MM.1S (cell line): ENCODE results near the gene RTN4R.
"Not testable (repeated sequence)": the region's sequence is repeated elsewhere in the genome, so short reads cannot be mapped to it uniquely, and the experiment has no call there.

Experiments
- DNase-seq: peaks from one replicate; pipeline ENCODE4 v3.0.0-alpha.2; 2015
- H2AFZ ChIP-seq: fragments of 300-600 bp; sonication (generic); 2 replicates; pipeline ENCODE4 v1.6.0; 2016; ENCODE audit warnings: antibody characterized with exemption, low read length
- H3F3A ChIP-seq: fragments of 300-600 bp; sonication (generic); 2 replicates; pipeline ENCODE4 v1.6.1; 2016; ENCODE audit warnings: mild to moderate bottlenecking, antibody characterized with exemption, low read length, moderate library complexity, mixed read lengths; ENCODE audit not compliant: insufficient read depth
- H3K27ac ChIP-seq: fragments of 300-600 bp; sonication (generic); 2 replicates; pipeline ENCODE4 v1.5.1; 2016; ENCODE audit warnings: mild to moderate bottlenecking, low read length
- H3K27me3 ChIP-seq: fragments of 300-600 bp; sonication (generic); replicated peaks from 2 replicates; pipeline ENCODE4 v1.6.0; 2016; ENCODE audit warnings: low read length; ENCODE audit not compliant: insufficient read depth
- H3K36me3 ChIP-seq: fragments of 300-600 bp; sonication (generic); replicated peaks from 2 replicates; pipeline ENCODE4 v1.6.1; 2016; ENCODE audit warnings: mild to moderate bottlenecking, low read length, mixed read lengths; ENCODE audit not compliant: insufficient read depth
- H3K4me1 ChIP-seq: fragments of 300-600 bp; sonication (generic); 2 replicates; pipeline ENCODE4 v1.6.1; 2016; ENCODE audit warnings: low read length, mixed read lengths
- H3K4me2 ChIP-seq: fragments of 300-600 bp; sonication (generic); 2 replicates; pipeline ENCODE4 v1.6.0; 2016; ENCODE audit warnings: low read depth, low read length
- H3K4me3 ChIP-seq: fragments of 300-600 bp; sonication (generic); 2 replicates; pipeline ENCODE4 v1.5.1; 2016; ENCODE audit warnings: low read length, mixed read lengths
- H3K79me2 ChIP-seq: fragments of 300-600 bp; sonication (generic); 2 replicates; pipeline ENCODE4 v1.6.1; 2016; ENCODE audit warnings: mixed run types, low read length, mixed read lengths
- H3K9ac ChIP-seq: fragments of 300-600 bp; sonication (generic); 2 replicates; pipeline ENCODE4 v1.6.1; 2016; ENCODE audit warnings: low read length, mixed read lengths
- H3K9me2 ChIP-seq: fragments of 300-600 bp; sonication (generic); replicated peaks from 2 replicates; pipeline ENCODE4 v1.6.1; 2016; ENCODE audit warnings: mild to moderate bottlenecking, low read length, mixed read lengths; ENCODE audit not compliant: insufficient read depth
- H3K9me3 ChIP-seq: fragments of 300-600 bp; sonication (generic); replicated peaks from 2 replicates; pipeline ENCODE4 v1.6.1; 2016; ENCODE audit warnings: mild to moderate bottlenecking, low read length, mixed read lengths; ENCODE audit not compliant: insufficient read depth
- H4K20me1 ChIP-seq: fragments of 300-600 bp; sonication (generic); 2 replicates; pipeline ENCODE4 v1.6.1; 2016; ENCODE audit warnings: mild to moderate bottlenecking, low read length, moderate library complexity, mixed read lengths; ENCODE audit not compliant: insufficient read depth
- EZH2 ChIP-seq: fragments of 300-600 bp; sonication (generic); optimal IDR thresholded peaks from 2 replicates; pipeline ENCODE3; 2017; ENCODE audit warnings: low read depth, mild to moderate bottlenecking, antibody characterized with exemption, low read length, mixed read lengths
- EZH2phosphoT487 ChIP-seq: fragments of 300-600 bp; sonication (generic); IDR thresholded peaks from 2 replicates; pipeline ENCODE4 v1.6.1; 2018; ENCODE audit warnings: antibody characterized with exemption, low read length
- TF ChIP-seq, protein P1 (sequence below): fragments of 300-600 bp; sonication (generic); IDR thresholded peaks from 2 replicates; pipeline ENCODE4 v1.5.1; 2016; ENCODE audit warnings: antibody characterized with exemption, low read length, mixed read lengths

Gene RTN4R

DNA sequence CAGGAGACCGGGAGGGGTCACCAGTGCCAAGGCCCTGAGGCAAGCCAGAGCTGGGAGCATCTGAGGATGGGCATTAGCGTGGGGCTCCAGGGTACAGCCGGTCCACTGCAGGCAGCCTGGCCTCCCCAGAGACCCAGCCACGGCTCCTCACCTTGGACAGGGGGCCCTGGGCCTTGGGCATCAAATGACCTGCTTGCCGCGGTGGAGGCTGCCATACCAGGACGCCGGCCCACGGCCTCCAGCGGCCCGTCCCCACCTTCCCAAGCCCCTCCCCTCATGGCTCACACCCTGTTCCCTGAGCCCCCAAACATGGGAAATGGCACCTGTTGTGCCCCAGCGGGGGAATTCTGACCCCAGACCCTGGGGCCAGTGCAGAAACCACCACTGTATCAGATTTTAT is 12.7 kb upstream of the RTN4R start:
- Histone ChIP-seq H2AFZ (no peak overlapping the region), H3K9me3 (no peaks in the 10 kb centered on the region), H3K4me1 (no peaks in the 10 kb centered on the region), H3K36me3 (no peaks in the 10 kb centered on the region), H3K79me2 (no peaks in the 10 kb centered on the region), H4K20me1 (no peaks in the 10 kb centered on the region), H3F3A (no peaks in the 10 kb centered on the region), H3K27ac (no peak overlapping the region), H3K4me2 (no peak overlapping the region), H3K4me3 (no peak overlapping the region), H3K27me3 (peaks cover 54% of the 10 kb centered on the region), H3K9me2 (no peaks in the 10 kb centered on the region), H3K9ac (no peak overlapping the region)
- TF ChIP-seq EZH2 (no peak), EZH2phosphoT487 (no peak)
- TF ChIP-seq, protein P1, sequence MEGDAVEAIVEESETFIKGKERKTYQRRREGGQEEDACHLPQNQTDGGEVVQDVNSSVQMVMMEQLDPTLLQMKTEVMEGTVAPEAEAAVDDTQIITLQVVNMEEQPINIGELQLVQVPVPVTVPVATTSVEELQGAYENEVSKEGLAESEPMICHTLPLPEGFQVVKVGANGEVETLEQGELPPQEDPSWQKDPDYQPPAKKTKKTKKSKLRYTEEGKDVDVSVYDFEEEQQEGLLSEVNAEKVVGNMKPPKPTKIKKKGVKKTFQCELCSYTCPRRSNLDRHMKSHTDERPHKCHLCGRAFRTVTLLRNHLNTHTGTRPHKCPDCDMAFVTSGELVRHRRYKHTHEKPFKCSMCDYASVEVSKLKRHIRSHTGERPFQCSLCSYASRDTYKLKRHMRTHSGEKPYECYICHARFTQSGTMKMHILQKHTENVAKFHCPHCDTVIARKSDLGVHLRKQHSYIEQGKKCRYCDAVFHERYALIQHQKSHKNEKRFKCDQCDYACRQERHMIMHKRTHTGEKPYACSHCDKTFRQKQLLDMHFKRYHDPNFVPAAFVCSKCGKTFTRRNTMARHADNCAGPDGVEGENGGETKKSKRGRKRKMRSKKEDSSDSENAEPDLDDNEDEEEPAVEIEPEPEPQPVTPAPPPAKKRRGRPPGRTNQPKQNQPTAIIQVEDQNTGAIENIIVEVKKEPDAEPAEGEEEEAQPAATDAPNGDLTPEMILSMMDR: no peak
- no peak for DNase-seq

DNA sequence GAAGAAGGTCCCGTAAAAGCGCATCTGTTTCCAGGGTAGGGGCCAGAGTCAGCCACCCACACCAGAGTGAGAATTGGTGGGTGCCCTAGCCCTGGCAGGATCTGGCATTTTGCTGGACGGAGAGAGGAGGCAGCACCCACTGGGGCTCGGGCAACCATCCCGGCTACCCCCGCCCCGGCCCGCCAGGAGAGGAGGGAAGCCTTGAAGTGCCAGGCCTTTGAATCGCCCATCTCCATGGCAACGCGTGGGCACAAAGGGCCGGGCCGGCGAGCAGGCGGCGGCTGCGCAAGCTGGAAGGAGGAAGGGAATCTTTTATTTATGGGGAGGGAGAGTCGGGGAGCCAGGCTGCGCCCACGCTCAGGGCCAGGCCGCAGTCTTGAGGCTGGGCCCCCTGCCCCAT is 12.0 kb upstream of the RTN4R start:
- not testable (repeated sequence) for H3K9me2 ChIP-seq, H3K27ac ChIP-seq, DNase-seq, H4K20me1 ChIP-seq, H2AFZ ChIP-seq, H3F3A ChIP-seq, H3K4me1 ChIP-seq, H3K9me3 ChIP-seq, H3K4me2 ChIP-seq, H3K9ac ChIP-seq, H3K36me3 ChIP-seq, H3K4me3 ChIP-seq, H3K79me2 ChIP-seq
- H3K27me3 ChIP-seq: peaks cover 54% of the 10 kb centered on the region

DNA sequence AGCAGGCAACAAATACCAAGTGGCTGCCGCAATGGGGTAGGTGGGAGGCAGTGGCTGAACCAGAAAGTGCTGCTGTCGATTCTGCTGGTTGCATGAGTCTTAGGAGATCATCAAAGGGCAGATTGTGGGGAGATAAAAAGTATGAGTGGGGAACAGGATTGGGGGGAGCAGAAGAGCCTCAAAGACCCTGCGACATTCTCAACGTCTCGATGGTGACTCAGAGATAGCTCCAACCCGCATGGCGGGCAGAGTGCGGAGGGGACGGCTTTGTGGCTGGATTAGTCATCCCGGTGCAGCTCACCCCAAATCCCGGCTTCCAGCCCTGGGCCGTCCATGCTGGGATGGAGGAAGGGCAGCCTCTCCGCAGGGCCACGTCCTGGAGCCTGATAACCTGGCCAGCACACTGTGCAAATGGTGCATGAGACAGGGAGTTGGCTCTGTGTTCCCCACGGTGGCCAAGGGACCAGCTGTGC is 11.6 kb upstream of the RTN4R start:
- Histone ChIP-seq H3K27ac (no peak overlapping the region), H3K27me3 (peaks cover 54% of the 10 kb centered on the region), H3K4me1 (no peaks in the 10 kb centered on the region), H3K9me2 (no peaks in the 10 kb centered on the region), H3K79me2 (no peaks in the 10 kb centered on the region), H3K4me2 (no peak overlapping the region), H3K9ac (no peak overlapping the region), H3K9me3 (no peaks in the 10 kb centered on the region), H3K4me3 (no peak overlapping the region), H4K20me1 (no peaks in the 10 kb centered on the region), H3K36me3 (no peaks in the 10 kb centered on the region), H2AFZ (no peak overlapping the region), H3F3A (no peaks in the 10 kb centered on the region)
- no peak for DNase-seq
- no peak for TF ChIP-seq EZH2phosphoT487
- TF ChIP-seq, protein P1: no peak

DNA sequence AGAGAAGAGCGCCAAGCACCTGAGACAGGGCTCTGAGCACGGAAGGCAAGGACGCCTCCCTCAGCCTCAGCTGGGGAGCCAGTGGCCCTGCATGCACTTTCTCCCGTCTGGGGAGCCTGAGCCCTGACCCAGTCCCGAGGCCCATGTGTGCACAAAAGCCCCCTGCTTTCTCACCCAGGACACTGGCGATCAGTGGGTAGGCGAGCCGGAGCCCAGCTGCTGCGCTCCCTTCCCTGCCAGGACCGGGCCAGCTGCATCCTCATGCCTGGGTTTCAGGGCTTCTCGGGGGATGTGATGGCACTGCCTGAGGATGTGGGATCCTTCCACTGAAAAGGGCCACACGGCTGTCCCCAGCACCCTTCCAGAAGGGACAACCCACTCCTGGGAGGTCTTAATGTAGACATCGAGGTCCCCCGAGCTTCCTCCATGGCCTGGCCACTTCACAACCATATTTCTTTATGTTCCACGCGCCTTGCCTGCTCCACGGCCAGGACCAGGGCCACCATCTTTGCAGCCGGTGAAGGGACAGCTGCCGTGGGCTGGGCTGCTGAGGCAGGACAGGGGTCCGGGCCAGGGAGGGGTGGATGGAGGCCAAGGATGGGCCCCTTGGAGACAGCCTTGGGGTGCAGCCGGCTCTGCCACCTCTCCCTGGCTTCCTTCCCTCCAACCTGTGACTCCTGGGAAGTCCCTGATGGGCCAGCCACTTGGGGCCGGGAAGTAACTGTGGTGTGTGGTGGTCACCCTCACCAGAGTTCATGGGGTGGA is 10.8 kb upstream of the RTN4R start:
- not testable (repeated sequence) for H2AFZ ChIP-seq, H3F3A ChIP-seq, H3K4me3 ChIP-seq, H3K79me2 ChIP-seq, H3K4me2 ChIP-seq, H4K20me1 ChIP-seq, H3K36me3 ChIP-seq, H3K9ac ChIP-seq, H3K4me1 ChIP-seq, H3K27ac ChIP-seq, H3K9me2 ChIP-seq, DNase-seq, H3K9me3 ChIP-seq
- peaks cover 52% of the 10 kb centered on the region for H3K27me3 ChIP-seq

DNA sequence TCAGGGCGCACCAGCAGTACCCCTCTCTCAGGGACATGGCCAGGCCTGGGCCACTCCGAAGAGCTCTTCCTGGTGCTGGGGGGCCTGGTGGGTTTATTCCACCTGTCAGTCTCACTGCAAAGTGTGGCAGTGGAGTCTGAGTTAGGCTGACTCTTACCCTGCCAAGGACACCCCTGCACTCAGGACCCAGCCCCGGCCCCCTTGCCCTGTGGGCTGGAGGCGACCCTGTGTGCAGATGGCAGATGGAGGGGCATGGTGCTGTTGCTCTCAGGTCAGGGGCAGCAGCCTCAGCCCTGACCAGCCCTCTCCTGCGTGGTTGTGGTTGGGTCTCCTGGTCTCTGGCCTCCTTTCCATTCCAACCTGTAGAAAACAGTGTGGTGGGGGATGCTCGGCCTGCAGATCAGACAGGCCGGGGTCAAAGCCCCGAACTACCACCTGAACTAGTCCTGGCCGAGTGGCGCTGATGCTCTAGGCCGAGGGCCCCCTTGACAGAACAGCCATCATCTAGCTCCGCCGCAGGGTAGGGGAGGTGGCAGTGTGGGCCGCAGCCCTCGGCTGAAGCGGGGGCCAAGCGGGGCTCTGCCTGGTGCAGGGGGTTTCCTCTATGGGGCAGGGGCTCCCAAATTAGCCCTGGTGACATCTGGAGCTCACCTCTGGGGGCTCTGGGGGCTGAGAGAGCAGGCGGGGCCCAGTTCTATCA is 10.0 kb upstream of the RTN4R start:
- not testable (repeated sequence) for H3K4me3 ChIP-seq

More for the DNA sequence above, 10.0 kb upstream of the RTN4R start:
- not testable (repeated sequence) for H3K79me2 ChIP-seq, H4K20me1 ChIP-seq, H3K4me1 ChIP-seq, DNase-seq, H3K4me2 ChIP-seq, H3K36me3 ChIP-seq, H3K9me3 ChIP-seq, H3K27ac ChIP-seq, H3F3A ChIP-seq, H2AFZ ChIP-seq, H3K9ac ChIP-seq, H3K9me2 ChIP-seq
- H3K27me3 ChIP-seq: peaks cover 46% of the 10 kb centered on the region
